Endothelial cell of umbilical vein (primary cell): ENCODE data around the gene WDPCP. TPM values are rescaled to one million over a fixed set of nuclear protein-coding genes. Genes with fewer than 3 reads are reported as not detected.
"Not testable (repeated sequence)": the region's sequence is repeated elsewhere in the genome, so short reads cannot be mapped to it uniquely, and the experiment has no call there.

Source experiments
- BruUV-seq: library from RNA; stranded (reverse); fragments of 400-500 nt; replicated peaks from 2 replicates; lab custom pipeline; 2021; lab: Mats Ljungman, UMichigan
- CTCF ChIA-PET: fragments of 300-600, 350-600 bp; sonication (Branson Sonifier 250); formaldehyde crosslinking; loops from one replicate; lab custom pipeline; 2021; ENCODE audit warnings: antibody characterized with exemption, inconsistent platforms; lab: Charles Lee
- POLR2A ChIA-PET: fragments of 300-600, 350-600 bp; sonication (Branson Sonifier 250); formaldehyde crosslinking; loops from one replicate; lab custom pipeline; 2021; ENCODE audit warnings: antibody characterized with exemption, inconsistent platforms; lab: Charles Lee
- DNase-seq: peaks from one replicate; pipeline ENCODE4 v3.0.0-alpha.2; 2011; ENCODE audit warnings: low read depth, low spot score
- FAIRE-seq: peaks from 2 replicates; lab custom pipeline; 2011; peaks lifted over from hg19 to GRCh38; lab: Jason Lieb, UNC
- H2AFZ ChIP-seq: 2 replicates; pipeline ENCODE4 v1.6.0; 2012; ENCODE audit warnings: low read depth, low read length, control low read depth, inconsistent platforms
- H3K27ac ChIP-seq: 2 replicates; pipeline ENCODE4 v1.5.1; 2011; ENCODE audit warnings: low read depth, mild to moderate bottlenecking, control low read depth, low read length, moderate library complexity; ENCODE audit not compliant: insufficient read depth
- H3K27me3 ChIP-seq, 2 experiments: 2 replicates each; pipeline versions ENCODE4 v1.6.0 to v1.6.1; 2011; ENCODE audit warnings: low read length in 2 of 2, mixed read lengths in 1 of 2; ENCODE audit not compliant: control insufficient read depth in 2 of 2, insufficient read depth in 2 of 2
- H3K36me3 ChIP-seq, 2 experiments: 2 replicates in 1 of 2; 3 replicates in 1 of 2; pipeline ENCODE4 v1.5.1; 2011; ENCODE audit warnings: low read length in 2 of 2, mild to moderate bottlenecking in 1 of 2, moderate library complexity in 1 of 2; ENCODE audit not compliant: control insufficient read depth in 2 of 2, insufficient read depth in 2 of 2; ENCODE audit errors: extremely low read depth in 1 of 2
- H3K4me1 ChIP-seq: 3 replicates; pipeline ENCODE4 v1.5.1; 2011; ENCODE audit warnings: mild to moderate bottlenecking, low read length; ENCODE audit not compliant: control insufficient read depth, insufficient read depth; ENCODE audit errors: extremely low read depth
- H3K4me2 ChIP-seq: 2 replicates; pipeline ENCODE4 v1.6.1; 2011; ENCODE audit warnings: low read length, control low read depth, mixed read lengths; ENCODE audit not compliant: insufficient read depth
- H3K4me3 ChIP-seq, 3 experiments: fragments of 200-600 bp in 1 of 3; sonication (generic), shearing (Covaris generic) in 1 of 3; replicated peaks in 1 of 3; 2 replicates each; pipeline ENCODE4 v1.5.1; 2011 to 2016; ENCODE audit warnings: control low read depth in 3 of 3, low read length in 3 of 3, mild to moderate bottlenecking in 2 of 3, inconsistent platforms in 1 of 3, low read depth in 1 of 3, moderate library complexity in 1 of 3; ENCODE audit not compliant: insufficient read depth in 1 of 3
- H3K79me2 ChIP-seq: 2 replicates; pipeline ENCODE4 v1.6.0; 2012; ENCODE audit warnings: low read length, inconsistent platforms; ENCODE audit not compliant: control insufficient read depth, insufficient read depth
- H3K9ac ChIP-seq: replicated peaks from 2 replicates; pipeline ENCODE3; 2011; ENCODE audit warnings: low read length, control low read depth; ENCODE audit not compliant: insufficient read depth; ENCODE audit errors: extremely low read depth
- H3K9me1 ChIP-seq: replicated peaks from 3 replicates; pipeline ENCODE4 v1.6.0; 2011; ENCODE audit warnings: mild to moderate bottlenecking, low read length; ENCODE audit not compliant: control insufficient read depth, insufficient read depth; ENCODE audit errors: extremely low read depth
- H3K9me3 ChIP-seq: replicated peaks from 2 replicates; pipeline ENCODE4 v1.5.1; 2012; ENCODE audit warnings: low read length, inconsistent platforms; ENCODE audit not compliant: control insufficient read depth, insufficient read depth
- H4K20me1 ChIP-seq: replicated peaks from 2 replicates; pipeline ENCODE3; 2011; ENCODE audit warnings: mild to moderate bottlenecking, low read length; ENCODE audit not compliant: control insufficient read depth, insufficient read depth; ENCODE audit errors: extremely low read depth
- MYC ChIP-seq: IDR thresholded peaks from one replicate; pipeline ENCODE4 v1.6.1; 2011; ENCODE audit warnings: mild to moderate bottlenecking, low read depth, low read length
- POLR2A ChIP-seq: IDR thresholded peaks from 2 replicates; pipeline ENCODE4 v1.6.1; 2012; ENCODE audit warnings: low read depth, mild to moderate bottlenecking, control low read depth, low read length
- dilution Hi-C: fragments of 300-500 bp; cut with MboI; formaldehyde crosslinking; loops from one replicate; pipeline ENCODE4 v1.15.0; 2019; ENCODE audit warnings: low sequenced_read_pairs; ENCODE audit not compliant: extremely low pct_ligation_motif_present
- intact Hi-C: fragments of 100-400 bp; cut with micrococcal nuclease; formaldehyde crosslinking; loops from one replicate; pipeline ENCODE4 v1.10.0; 2022
- polyA plus RNA-seq, 4 experiments: library from polyadenylated mRNA; depleted of rRNA in 3 of 4; stranded (reverse) in 3 of 4; unstranded in 1 of 4; fragments of >200 nt; gene quantifications; 2 replicates each; pipeline versions ENCODE4 v1.2.1 to v1.2.3, GENCODE V29; 2011 to 2012; ENCODE audit warnings: missing spikeins in 1 of 4
- total RNA-seq: library from RNA; stranded (reverse); gene quantifications from 2 replicates; pipeline ENCODE4 v1.2.3, GENCODE V29; 2021
- TF ChIP-seq, protein P1 (sequence below), 2 donors: IDR thresholded peaks; 1 replicate in 1 of 2; 2 replicates in 1 of 2; pipeline ENCODE4 v1.5.1; 2011; ENCODE audit warnings: low read length in 2 of 2, mild to moderate bottlenecking in 2 of 2, moderate library complexity in 2 of 2, control low read depth in 1 of 2, inconsistent platforms in 1 of 2, low read depth in 1 of 2; ENCODE audit not compliant: insufficient read depth in 1 of 2; ENCODE audit errors: extremely low read depth in 1 of 2
- TF ChIP-seq, protein P2 (sequence below): IDR thresholded peaks from 2 replicates; pipeline ENCODE4 v1.6.1; 2011; ENCODE audit not compliant: insufficient read depth, insufficient read length

Gene WDPCP
- total and polyA plus RNA-seq, 2 donors (not counting 3 experiments of a cell fraction or from before 2014, with no cell fraction given): 4.0 to 8.8 TPM

DNA sequence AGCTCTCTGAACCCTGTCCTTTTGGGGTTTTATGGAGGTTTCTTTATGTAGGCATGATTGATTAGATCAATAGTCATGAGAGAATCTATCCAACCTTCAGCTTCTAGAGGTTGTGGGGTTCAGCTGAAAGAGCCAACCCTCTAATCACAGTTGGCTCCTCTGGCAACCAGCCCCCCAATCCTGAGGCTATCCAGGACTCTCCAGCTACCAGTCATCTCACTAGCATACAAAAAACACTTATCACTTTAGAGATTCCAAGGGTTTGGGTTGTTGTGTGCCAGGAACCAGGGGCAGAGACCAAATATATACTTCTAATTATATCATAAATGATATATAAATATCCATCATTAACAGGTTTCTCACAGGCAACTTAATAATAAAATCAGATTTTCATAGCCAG lies 11.7 kb downstream of the WDPCP start:
- no peak overlapping the region for H3K4me2 ChIP-seq
- intact Hi-C loops (no loop called here), dilution Hi-C loops (no loop called here)
- FAIRE-seq: no peak
- no peak overlapping the region for H3K9ac ChIP-seq
- H3K4me1 ChIP-seq: no peaks in the 10 kb centered on the region
- no peaks in the 10 kb centered on the region for H3K9me1 ChIP-seq
- H3K36me3 ChIP-seq: no peaks in the 10 kb centered on the region
- H3K4me3 ChIP-seq: no peak overlapping the region
- ChIA-PET CTCF (no interaction called here), POLR2A (interaction anchor here (0.8 kb wide), 1 partner anchor 12 kb away, joined by 3 read pairs; the partner anchor contains the start of gene WDPCP)
- no peak for TF ChIP-seq MYC
- TF ChIP-seq POLR2A: no peak
- TF ChIP-seq, protein P1, sequence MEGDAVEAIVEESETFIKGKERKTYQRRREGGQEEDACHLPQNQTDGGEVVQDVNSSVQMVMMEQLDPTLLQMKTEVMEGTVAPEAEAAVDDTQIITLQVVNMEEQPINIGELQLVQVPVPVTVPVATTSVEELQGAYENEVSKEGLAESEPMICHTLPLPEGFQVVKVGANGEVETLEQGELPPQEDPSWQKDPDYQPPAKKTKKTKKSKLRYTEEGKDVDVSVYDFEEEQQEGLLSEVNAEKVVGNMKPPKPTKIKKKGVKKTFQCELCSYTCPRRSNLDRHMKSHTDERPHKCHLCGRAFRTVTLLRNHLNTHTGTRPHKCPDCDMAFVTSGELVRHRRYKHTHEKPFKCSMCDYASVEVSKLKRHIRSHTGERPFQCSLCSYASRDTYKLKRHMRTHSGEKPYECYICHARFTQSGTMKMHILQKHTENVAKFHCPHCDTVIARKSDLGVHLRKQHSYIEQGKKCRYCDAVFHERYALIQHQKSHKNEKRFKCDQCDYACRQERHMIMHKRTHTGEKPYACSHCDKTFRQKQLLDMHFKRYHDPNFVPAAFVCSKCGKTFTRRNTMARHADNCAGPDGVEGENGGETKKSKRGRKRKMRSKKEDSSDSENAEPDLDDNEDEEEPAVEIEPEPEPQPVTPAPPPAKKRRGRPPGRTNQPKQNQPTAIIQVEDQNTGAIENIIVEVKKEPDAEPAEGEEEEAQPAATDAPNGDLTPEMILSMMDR (IDR thresholded peaks at IDR 0.05; ENCODE audit: extremely low read depth in 1 of 2, insufficient read depth in 1 of 2, low read depth in 1 of 2, low read length in 2 of 2): no peak
- TF ChIP-seq, protein P2, sequence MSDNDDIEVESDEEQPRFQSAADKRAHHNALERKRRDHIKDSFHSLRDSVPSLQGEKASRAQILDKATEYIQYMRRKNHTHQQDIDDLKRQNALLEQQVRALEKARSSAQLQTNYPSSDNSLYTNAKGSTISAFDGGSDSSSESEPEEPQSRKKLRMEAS: no peak
- no TSS peak for BruUV-seq
- no peak overlapping the region for H3K27ac ChIP-seq
- no peaks in the 10 kb centered on the region for H3K27me3 ChIP-seq
- no peaks in the 10 kb centered on the region for H3K79me2 ChIP-seq
- no peak for DNase-seq
- no peaks in the 10 kb centered on the region for H4K20me1 ChIP-seq
- no peak overlapping the region for H2AFZ ChIP-seq
- H3K9me3 ChIP-seq: no peaks in the 10 kb centered on the region

DNA sequence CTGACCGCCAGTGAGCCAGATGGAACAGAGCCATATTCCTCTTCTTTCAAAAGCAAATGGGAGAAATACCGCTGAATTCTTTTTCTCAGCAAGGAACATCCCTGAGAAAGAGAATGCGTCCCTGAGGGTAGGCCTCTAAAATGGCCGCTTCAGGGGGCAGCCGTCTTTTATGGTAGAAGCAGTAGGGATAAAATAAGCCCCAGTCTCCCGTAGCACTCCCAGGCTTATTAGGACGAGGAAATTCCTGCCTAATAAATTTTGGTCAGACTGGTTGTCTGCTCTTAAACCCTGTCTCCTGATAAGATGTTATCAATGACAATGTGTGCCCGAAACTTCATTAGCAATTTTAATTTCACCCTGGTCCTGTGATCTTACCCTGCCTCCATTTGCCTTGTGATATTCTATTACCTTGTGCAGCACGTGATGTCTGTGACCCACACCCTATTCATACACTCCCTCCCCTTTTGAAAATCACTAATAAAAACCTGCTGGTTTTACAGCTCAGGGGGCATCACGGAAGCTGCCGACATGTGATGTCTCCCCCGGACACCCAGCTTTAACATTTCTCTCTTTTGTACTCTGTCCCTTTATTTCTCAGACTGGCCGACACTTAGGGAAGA lies 14.4 kb downstream of the WDPCP start:
- CTCF ChIA-PET, H3K27ac ChIP-seq, H3K36me3 ChIP-seq, dilution Hi-C loops, DNase-seq, H3K79me2 ChIP-seq, H3K4me2 ChIP-seq, FAIRE-seq, H4K20me1 ChIP-seq, H3K9me3 ChIP-seq, H3K4me3 ChIP-seq, H3K9ac ChIP-seq, H3K4me1 ChIP-seq, POLR2A ChIA-PET, H2AFZ ChIP-seq, intact Hi-C loops, H3K27me3 ChIP-seq, BruUV-seq, H3K9me1 ChIP-seq: not testable (repeated sequence)

DNA sequence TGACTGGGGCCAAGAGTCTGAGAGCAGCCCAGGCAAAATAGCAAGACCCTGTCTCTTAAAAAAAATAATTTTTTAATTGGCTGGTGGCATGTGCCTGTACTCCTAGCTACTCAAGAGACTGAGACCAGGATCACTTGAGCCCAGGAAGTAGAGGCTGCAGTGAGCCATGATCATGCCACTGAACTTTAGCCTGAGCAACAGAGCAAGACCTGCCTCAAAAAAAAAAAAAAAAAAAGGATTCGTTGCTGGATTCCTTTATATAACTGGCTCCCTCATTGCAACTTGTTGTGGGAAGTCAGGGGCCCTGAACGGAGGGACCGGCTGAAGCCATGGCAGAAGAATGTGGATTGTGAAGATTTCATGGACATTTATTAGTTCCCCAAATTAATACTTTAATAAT lies 15.3 kb downstream of the WDPCP start:
- H4K20me1 ChIP-seq, dilution Hi-C loops, H3K36me3 ChIP-seq, H3K79me2 ChIP-seq, H3K9me1 ChIP-seq, H3K4me2 ChIP-seq, H3K27me3 ChIP-seq, H3K9ac ChIP-seq, H3K27ac ChIP-seq, H3K4me1 ChIP-seq, H3K4me3 ChIP-seq, BruUV-seq, FAIRE-seq, intact Hi-C loops, POLR2A ChIA-PET, H2AFZ ChIP-seq, DNase-seq, H3K9me3 ChIP-seq: not testable (repeated sequence)
- CTCF ChIA-PET: interaction anchor here (1.0 kb wide), 1 partner anchor 45 kb away, joined by 3 read pairs; no protein-coding TSS in a partner anchor
